Psoas muscle (tissue), 8 donors: ENCODE data around the gene SERPINA4. TPM values are rescaled to one million over a fixed set of nuclear protein-coding genes. Genes with fewer than 3 reads are reported as not detected.

Experiments
- ATAC-seq, 4 donors: fragments of 200-7000 bp; cut with Tn5 transposase; one replicate each; pipeline ENCODE4 v1.9.1; 2020; ENCODE audit warnings: moderate library complexity in 3 of 4, mild to moderate bottlenecking in 2 of 4
- DNase-seq, 2 donors: peaks; one replicate each; pipeline ENCODE4 v3.0.0-alpha.2; 2020
- H3K27ac ChIP-seq: fragments of 200-600 bp; one replicate; pipeline ENCODE4 v1.8.0; 2022
- H3K27me3 ChIP-seq, 3 donors: fragments of 200-600 bp in 1 of 3; one replicate each; pipeline versions ENCODE4 v1.6.1 to v1.8.0; 2013 to 2022; ENCODE audit warnings: low read length in 2 of 3, mild to moderate bottlenecking in 2 of 3, moderate library complexity in 1 of 3; ENCODE audit not compliant: insufficient read depth in 3 of 3
- H3K36me3 ChIP-seq, 2 donors: fragments of 200-600 bp in 1 of 2; one replicate each; pipeline versions ENCODE4 v1.6.1 to v1.8.0; 2013 to 2022; ENCODE audit warnings: low read depth in 1 of 2, mild to moderate bottlenecking in 1 of 2, moderate library complexity in 1 of 2; ENCODE audit not compliant: insufficient read depth in 1 of 2
- H3K4me1 ChIP-seq: fragments of 200-600 bp; one replicate; pipeline ENCODE4 v1.8.0; 2022
- H3K4me3 ChIP-seq: fragments of 200-600 bp; one replicate; pipeline ENCODE4 v1.8.0; 2022; ENCODE audit warnings: mild to moderate bottlenecking
- H3K9me3 ChIP-seq: fragments of 200-600 bp; one replicate; pipeline ENCODE4 v1.8.0; 2022
- CTCF ChIP-seq: fragments of 200-600 bp; IDR thresholded peaks from one replicate; pipeline ENCODE4 v1.8.0; 2022; ENCODE audit warnings: antibody characterized with exemption
- WGBS, 3 donors: extraction: QIAGEN DNeasy Blood & Tissue Kit; methylation state at CpG; one replicate each; pipeline versions ENCODE4 v1.1.6 to v1.1.7; 2013; 5-methylcytosine and 5-hydroxymethylcytosine counted together
- intact Hi-C, 2 donors: fragments of 100-400 bp; cut with DNase I; formaldehyde crosslinking; loops; one replicate each; pipeline versions ENCODE4 v1.11.0 to v1.14.2; 2022
- polyA plus RNA-seq, 3 donors: library from polyadenylated mRNA; stranded (reverse); fragments of 200-250 nt; gene quantifications; one replicate each; pipeline ENCODE4 v1.2.3, GENCODE V29; 2013
- total RNA-seq, 4 donors: library from RNA; stranded (reverse); fragmentation: NEBNext Ultra II Directional in 2 of 4; extraction: Animal tissue kit (Norgen Biotek cat#: 25700) in 2 of 4; gene quantifications; one replicate each; pipeline versions ENCODE4 v1.2.1 to v1.2.4, GENCODE V29; 2021 to 2023
- donor health status: healthy with polysubstance abuse.
- donor health status: DM: no; HTN: no; CAD: no; lungs with moderate emphysema.
- donor health status: Bipolar disorder and iron deficiency.
- donor health status: healthy.
- donor health status: DM: yes; HTN: yes; CAD: no.
- donor health status: DM: no; HTN: no; CAD: no.
- donor health status: DM: no; HTN: no; CAD: no.
- donor health status: DM: yes; HTN: yes; CAD: no.

The SERPINA4 gene
- total and polyA plus RNA-seq, 7 donors: not detected

- H3K36me3 ChIP-seq: no peaks in the 10 kb centered on the region
- no peak overlapping the region for H3K27ac ChIP-seq
- H3K9me3 ChIP-seq: no peaks in the 10 kb centered on the region
- DNase-seq (no peak), ATAC-seq (no peak)
- no peaks in the 10 kb centered on the region for H3K27me3 ChIP-seq
- TF ChIP-seq CTCF: no peak
- H3K4me1 ChIP-seq: no peaks in the 10 kb centered on the region
- intact Hi-C loops: no loop called here
- H3K4me3 ChIP-seq: no peak overlapping the region
- WGBS, 3 donors: 90 to 97% (median 96%) methylated on average over 4 of the region's 4 CpGs
These were observed 22.3 kb downstream of the SERPINA4 start for GRCh38 chr14:94583557-94583956.

- Histone ChIP-seq H3K36me3 (no peaks in the 10 kb centered on the region), H3K27ac (no peak overlapping the region), H3K27me3 (no peaks in the 10 kb centered on the region), H3K4me3 (no peak overlapping the region), H3K9me3 (no peaks in the 10 kb centered on the region), H3K4me1 (no peaks in the 10 kb centered on the region)
- DNase-seq (no peak), ATAC-seq (no peak)
- 74 to 77% (median 75%) methylated on average over 5 of the region's 5 CpGs for WGBS, 3 donors
- TF ChIP-seq CTCF: no peak
- intact Hi-C loops: no loop called here
These were observed 23.5 kb downstream of the SERPINA4 start for GRCh38 chr14:94584591-94585280.

- WGBS, 3 donors: 86 to 92% (median 88%) methylated on average over 4 of the region's 4 CpGs
- ATAC-seq: no peak
These were observed 25.4 kb downstream of the SERPINA4 start for GRCh38 chr14:94586635-94587034.

GRCh38 chr14:94588311-94588710 lies 27.1 kb downstream of the SERPINA4 start:
- no peak overlapping the region for H3K4me3 ChIP-seq

More at GRCh38 chr14:94586635-94587034, 25.4 kb downstream of the SERPINA4 start:
- H3K9me3 ChIP-seq: no peaks in the 10 kb centered on the region
- intact Hi-C loops: no loop called here
- TF ChIP-seq CTCF: no peak
- H3K4me3 ChIP-seq: no peak overlapping the region
- no peak for DNase-seq
- no peaks in the 10 kb centered on the region for H3K36me3 ChIP-seq
- no peak overlapping the region for H3K27ac ChIP-seq
- no peaks in the 10 kb centered on the region for H3K4me1 ChIP-seq
- H3K27me3 ChIP-seq: peaks cover 0 to 2% (median 0%) of the 10 kb centered on the region in 3 donors

More at GRCh38 chr14:94588311-94588710, 27.1 kb downstream of the SERPINA4 start:
- ATAC-seq (no peak), DNase-seq (no peak)
- no peak for TF ChIP-seq CTCF
- Histone ChIP-seq H3K27me3 (peaks cover 0 to 2% (median 0%) of the 10 kb centered on the region in 3 donors), H3K27ac (no peak overlapping the region), H3K9me3 (no peaks in the 10 kb centered on the region), H3K4me1 (no peaks in the 10 kb centered on the region), H3K36me3 (no peaks in the 10 kb centered on the region)
- intact Hi-C loops: no loop called here
- 83 to 96% (median 88%) methylated on average over 4 of the region's 4 CpGs for WGBS, 3 donors
